ENCODE data around the gene SH3PXD2A. TPM values are rescaled to one million over a fixed set of nuclear protein-coding genes. Genes with fewer than 3 reads are reported as not detected.

The SH3PXD2A gene
- total and polyA plus RNA-seq, 2 donors (not counting 1 experiment from before 2014, with no cell fraction given) = 3.2 to 33.5 TPM

DNA sequence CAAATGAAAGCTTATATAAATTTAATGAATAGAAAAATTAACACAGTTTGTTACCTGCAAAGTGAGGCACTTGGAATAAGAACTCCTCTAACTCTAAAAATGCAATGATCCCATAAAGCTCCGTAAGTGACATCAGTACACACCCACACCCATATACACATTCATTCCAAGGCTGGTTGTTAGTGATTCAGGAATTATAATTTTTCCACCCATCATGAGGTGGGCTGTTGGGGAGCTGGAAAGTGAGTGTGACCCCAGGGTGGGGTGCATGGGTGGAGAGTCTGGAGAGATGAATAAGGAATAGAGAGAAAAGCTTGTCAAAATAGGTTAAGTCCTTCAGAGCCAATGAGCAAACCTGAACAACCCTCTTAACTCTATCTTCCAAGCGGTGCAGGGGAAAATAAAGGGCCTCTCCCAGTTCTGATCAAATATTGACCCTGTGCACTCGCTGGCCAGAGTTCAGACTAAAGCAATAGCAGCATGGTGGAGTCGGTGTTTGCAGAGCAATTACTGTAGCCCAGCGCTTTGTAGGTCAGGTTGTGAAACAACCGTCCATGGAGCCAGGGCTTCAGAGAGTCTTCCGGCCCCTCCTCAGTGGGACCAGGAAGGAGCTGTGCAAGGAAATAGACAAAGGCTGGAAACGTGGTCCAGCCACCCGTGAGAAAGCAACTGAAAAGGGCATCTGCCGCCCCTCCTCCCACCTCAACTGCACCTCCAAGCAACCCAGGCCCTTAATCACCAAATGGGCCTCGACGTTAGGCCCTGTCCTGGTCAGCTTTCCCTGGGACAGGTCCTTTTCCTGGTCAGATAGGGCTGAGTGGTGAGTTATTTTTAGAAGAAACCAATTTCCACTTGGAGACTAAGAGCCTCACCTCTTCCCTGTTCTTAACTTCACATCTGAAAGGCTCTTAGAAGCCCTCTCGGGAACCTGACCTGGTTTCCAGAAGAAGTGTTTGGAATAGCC is 61.2 kb downstream of the SH3PXD2A start:
- H3K36me3 ChIP-seq (replicated peaks in 1 of 2; ENCODE audit: control extremely low read depth in 1 of 2, control insufficient read depth in 1 of 2, extremely low read depth in 1 of 2, insufficient read depth in 2 of 2, low read length in 1 of 2) = no peaks in the 10 kb centered on the region
- DNase-seq = no peak
- TF ChIP-seq, protein P1, sequence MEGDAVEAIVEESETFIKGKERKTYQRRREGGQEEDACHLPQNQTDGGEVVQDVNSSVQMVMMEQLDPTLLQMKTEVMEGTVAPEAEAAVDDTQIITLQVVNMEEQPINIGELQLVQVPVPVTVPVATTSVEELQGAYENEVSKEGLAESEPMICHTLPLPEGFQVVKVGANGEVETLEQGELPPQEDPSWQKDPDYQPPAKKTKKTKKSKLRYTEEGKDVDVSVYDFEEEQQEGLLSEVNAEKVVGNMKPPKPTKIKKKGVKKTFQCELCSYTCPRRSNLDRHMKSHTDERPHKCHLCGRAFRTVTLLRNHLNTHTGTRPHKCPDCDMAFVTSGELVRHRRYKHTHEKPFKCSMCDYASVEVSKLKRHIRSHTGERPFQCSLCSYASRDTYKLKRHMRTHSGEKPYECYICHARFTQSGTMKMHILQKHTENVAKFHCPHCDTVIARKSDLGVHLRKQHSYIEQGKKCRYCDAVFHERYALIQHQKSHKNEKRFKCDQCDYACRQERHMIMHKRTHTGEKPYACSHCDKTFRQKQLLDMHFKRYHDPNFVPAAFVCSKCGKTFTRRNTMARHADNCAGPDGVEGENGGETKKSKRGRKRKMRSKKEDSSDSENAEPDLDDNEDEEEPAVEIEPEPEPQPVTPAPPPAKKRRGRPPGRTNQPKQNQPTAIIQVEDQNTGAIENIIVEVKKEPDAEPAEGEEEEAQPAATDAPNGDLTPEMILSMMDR (IDR thresholded peaks at IDR 0.05) = no peak
- TF ChIP-seq EZH2 (IDR thresholded peaks at IDR 0.05; ENCODE audit: borderline replicate concordance, insufficient read depth, low read depth, low read length, poor library complexity, severe bottlenecking) = no peak
- H3K27ac ChIP-seq (ENCODE audit: low read length in 2 of 2) = no peak overlapping the region
- no peak overlapping the region for H3K4me3 ChIP-seq (ENCODE audit: control extremely low read depth in 1 of 5, extremely low read depth in 1 of 5, insufficient read depth in 1 of 5, low read depth in 2 of 5, low read length in 4 of 5)
- H4K20me1 ChIP-seq (ENCODE audit: control insufficient read depth, insufficient read depth, low read length, poor library complexity, severe bottlenecking) = no peaks in the 10 kb centered on the region
- no peak overlapping the region for H3K4me2 ChIP-seq (replicated peaks; ENCODE audit: low read depth, low read length, poor library complexity, severe bottlenecking)
- no peak for ATAC-seq (ENCODE audit: low read depth)
- no peaks in the 10 kb centered on the region for H3K27me3 ChIP-seq (replicated peaks in 1 of 4; ENCODE audit: control extremely low read depth in 1 of 4, control insufficient read depth in 3 of 4, insufficient read depth in 4 of 4, low read length in 3 of 4)
- H3K9ac ChIP-seq (ENCODE audit: low read length) = no peak overlapping the region
- H3K9me3 ChIP-seq (ENCODE audit: control extremely low read depth in 1 of 3, control insufficient read depth in 2 of 3, insufficient read depth in 1 of 3, low read length in 2 of 3) = no peaks in the 10 kb centered on the region
- peaks cover 11% of the 10 kb centered on the region for H3K27me3 Mint-ChIP-seq
- H3K79me2 ChIP-seq (ENCODE audit: control insufficient read depth, insufficient read depth, low read length) = no peaks in the 10 kb centered on the region
- no peaks in the 10 kb centered on the region for H3K4me1 ChIP-seq (ENCODE audit: control insufficient read depth in 2 of 2, insufficient read depth in 2 of 2, low read length in 2 of 2)
- no peak overlapping the region for H2AFZ ChIP-seq (ENCODE audit: insufficient read depth, low read depth, low read length, poor library complexity, severe bottlenecking)
- no peaks in the 10 kb centered on the region for H3K4me1 Mint-ChIP-seq
- ChIA-PET POLR2A (no interaction called here), CTCF (no interaction called here)
- intact Hi-C loops (cut with micrococcal nuclease) = no loop called here
- no peak overlapping the region for H3K27ac Mint-ChIP-seq
- WGBS (ENCODE audit: insufficient coverage) = 83% methylated on average over 9 of the region's 13 CpGs
- H3K9me3 Mint-ChIP-seq (ENCODE audit: insufficient read depth) = no peaks in the 10 kb centered on the region
- no peak overlapping the region for H3K4me3 Mint-ChIP-seq

DNA sequence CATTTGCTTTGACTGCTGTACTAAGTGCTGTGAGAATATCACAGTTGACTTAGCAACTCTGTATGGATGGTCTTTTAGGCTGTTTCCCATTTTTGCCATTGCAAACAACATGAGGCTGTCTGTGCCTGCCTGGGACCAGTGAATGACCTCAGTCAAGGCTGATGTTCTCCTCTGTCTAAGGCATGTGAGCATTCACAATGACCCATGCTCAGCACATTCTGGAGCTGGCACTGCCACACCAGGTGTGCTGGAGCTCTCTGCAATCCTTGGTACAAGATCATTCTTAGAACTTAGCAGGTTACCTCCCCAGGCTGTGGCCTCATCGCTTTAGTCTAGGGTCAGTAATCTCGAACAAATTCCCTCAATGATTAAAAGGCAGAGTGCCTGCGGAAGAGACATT is 61.9 kb downstream of the SH3PXD2A start:
- POLR2A ChIA-PET = no interaction called here
- Mint-ChIP-seq H3K4me1 (no peaks in the 10 kb centered on the region), H3K4me3 (no peak overlapping the region), H3K27ac (no peak overlapping the region), H3K9me3 (ENCODE audit: insufficient read depth) (no peaks in the 10 kb centered on the region), H3K27me3 (peaks cover 11% of the 10 kb centered on the region)
- H3K9me3 ChIP-seq (ENCODE audit: control extremely low read depth in 1 of 3, control insufficient read depth in 2 of 3, insufficient read depth in 1 of 3, low read length in 2 of 3) = no peaks in the 10 kb centered on the region
- CTCF ChIA-PET = no interaction called here
- no peaks in the 10 kb centered on the region for H3K27me3 ChIP-seq (replicated peaks in 1 of 4; ENCODE audit: control extremely low read depth in 1 of 4, control insufficient read depth in 3 of 4, insufficient read depth in 4 of 4, low read length in 3 of 4)
- H3K4me3 ChIP-seq (ENCODE audit: control extremely low read depth in 1 of 5, extremely low read depth in 1 of 5, insufficient read depth in 1 of 5, low read depth in 2 of 5, low read length in 4 of 5) = no peak overlapping the region
- no peak overlapping the region for H2AFZ ChIP-seq (ENCODE audit: insufficient read depth, low read depth, low read length, poor library complexity, severe bottlenecking)
- no peaks in the 10 kb centered on the region for H3K79me2 ChIP-seq (ENCODE audit: control insufficient read depth, insufficient read depth, low read length)
- 100% methylated on average over 3 of the region's 3 CpGs for WGBS (ENCODE audit: insufficient coverage)
- ATAC-seq (ENCODE audit: low read depth) (no peak), DNase-seq (no peak)
- intact Hi-C loops (cut with micrococcal nuclease) = no loop called here
- no peak overlapping the region for H3K4me2 ChIP-seq (replicated peaks; ENCODE audit: low read depth, low read length, poor library complexity, severe bottlenecking)
- no peaks in the 10 kb centered on the region for H4K20me1 ChIP-seq (ENCODE audit: control insufficient read depth, insufficient read depth, low read length, poor library complexity, severe bottlenecking)
- H3K27ac ChIP-seq (ENCODE audit: low read length in 2 of 2) = no peak overlapping the region
- no peaks in the 10 kb centered on the region for H3K4me1 ChIP-seq (ENCODE audit: control insufficient read depth in 2 of 2, insufficient read depth in 2 of 2, low read length in 2 of 2)
- H3K36me3 ChIP-seq (replicated peaks in 1 of 2; ENCODE audit: control extremely low read depth in 1 of 2, control insufficient read depth in 1 of 2, extremely low read depth in 1 of 2, insufficient read depth in 2 of 2, low read length in 1 of 2) = no peaks in the 10 kb centered on the region
- TF ChIP-seq EZH2 (IDR thresholded peaks at IDR 0.05; ENCODE audit: borderline replicate concordance, insufficient read depth, low read depth, low read length, poor library complexity, severe bottlenecking) = no peak
- TF ChIP-seq, protein P1 (IDR thresholded peaks at IDR 0.05) = no peak
- H3K9ac ChIP-seq (ENCODE audit: low read length) = no peak overlapping the region
